ENCODE measurements around the gene HSPA9. TPM values are rescaled to one million over a fixed set of nuclear protein-coding genes. Genes with fewer than 3 reads are reported as not detected.

HSPA9 gene
- total and polyA plus RNA-seq, 2 of the 13 experiments (the other 11 are each of a cell fraction or from before 2014, with no cell fraction given): 165 to 478 TPM

- TF ChIP-seq ZFP91 (CRISPR knock-in tag; IDR thresholded peaks at IDR 0.05; ENCODE audit: borderline replicate concordance) (peak; percentile 98; the same call in 1 of the 2 replicates), ZFP37 (CRISPR knock-in tag; IDR thresholded peaks at IDR 0.05; ENCODE audit: borderline replicate concordance) (no peak), ELF4 (CRISPR knock-in tag; IDR thresholded peaks at IDR 0.05; ENCODE audit: borderline replicate concordance) (no peak), AFF4 (CRISPR knock-in tag; IDR thresholded peaks at IDR 0.05) (0 out of 2 replicates have a peak, but pooled peaks have one; percentile 67), YEATS4 (CRISPR knock-in tag; IDR thresholded peaks at IDR 0.05; ENCODE audit: borderline replicate concordance) (0 out of 2 replicates have a peak, but pooled peaks have one; percentile 8), ZNF20 (CRISPR knock-in tag; IDR thresholded peaks at IDR 0.05) (0 out of 2 replicates have a peak, but pooled peaks have one; percentile 12), ZNF800 (CRISPR knock-in tag; IDR thresholded peaks at IDR 0.05) (peak; percentile 3; the same call in 1 of the 2 replicates), ZNF878 (CRISPR knock-in tag; IDR thresholded peaks at IDR 0.05) (0 out of 2 replicates have a peak, but pooled peaks have one; percentile 10), ZNF263 (CRISPR knock-in tag; IDR thresholded peaks at IDR 0.05) (peak; percentile 30; the same call in 1 of the 2 replicates), HCFC1 (IDR thresholded peaks at IDR 0.05; ENCODE audit: low read depth, low read length) (no peak), CC2D1A (CRISPR knock-in tag; IDR thresholded peaks at IDR 0.05) (no peak), KDM3A (CRISPR knock-in tag; IDR thresholded peaks at IDR 0.05; ENCODE audit: low read depth) (no peak), ZNF749 (CRISPR knock-in tag; IDR thresholded peaks at IDR 0.05; ENCODE audit: borderline replicate concordance) (no peak), PCBP2 (optimal IDR thresholded peaks at IDR 0.05; ENCODE audit: low read depth, low read length, poor library complexity, severe bottlenecking) (no peak), IRF9 (CRISPR knock-in tag; IDR thresholded peaks at IDR 0.05; ENCODE audit: borderline replicate concordance) (no peak), KLF15 (CRISPR knock-in tag; IDR thresholded peaks at IDR 0.05; ENCODE audit: borderline replicate concordance) (0 out of 2 replicates have a peak, but pooled peaks have one; percentile 0), MXD4 (CRISPR knock-in tag; IDR thresholded peaks at IDR 0.05) (no peak), ZBTB33 (CRISPR knock-in tag; IDR thresholded peaks at IDR 0.05) (peak; percentile 4; the same call in 1 of the 2 replicates)
These were observed 31.5 kb downstream of the HSPA9 start (continued) for GRCh38 chr5:138543730-138544104.
